Thoracic aorta (tissue), 2 donors: ENCODE results near the gene CERS3. TPM values are rescaled to one million over a fixed set of nuclear protein-coding genes. Genes with fewer than 3 reads are reported as not detected.

Experiments used
- ATAC-seq: fragments of 150-250 bp; one replicate; pipeline ENCODE4 v1.8.0; 2017; ENCODE audit warnings: low read depth; ENCODE audit not compliant: insufficient number of reproducible peaks, low FRiP score
- DNase-seq: peaks from one replicate; pipeline ENCODE4 v3.0.0-alpha.2; 2020; ENCODE audit warnings: low spot score
- H3K27ac ChIP-seq, 2 donors: fragments of 200-600 bp; sonication (generic); 1 replicate in 1 of 2; 2 replicates in 1 of 2; pipeline ENCODE4 v1.5.1; 2016; ENCODE audit warnings: mild to moderate bottlenecking in 2 of 2, moderate library complexity in 2 of 2
- H3K27me3 ChIP-seq: fragments of 200-600 bp; sonication (generic); replicated peaks from 2 replicates; pipeline ENCODE4 v1.6.0; 2016; ENCODE audit warnings: mild to moderate bottlenecking; ENCODE audit not compliant: insufficient read depth
- H3K36me3 ChIP-seq: fragments of 200-600 bp; sonication (generic); one replicate; pipeline ENCODE4 v1.5.1; 2016
- H3K4me1 ChIP-seq, 2 donors: fragments of 200-600 bp; sonication (generic); 1 replicate in 1 of 2; 2 replicates in 1 of 2; pipeline versions ENCODE4 v1.5.1 to v1.6.0; 2016; ENCODE audit warnings: low read depth in 2 of 2, mild to moderate bottlenecking in 1 of 2; ENCODE audit not compliant: control insufficient read depth in 1 of 2
- H3K4me3 ChIP-seq: fragments of 200-600 bp; sonication (generic); 2 replicates; pipeline ENCODE4 v1.5.1; 2016; ENCODE audit warnings: mild to moderate bottlenecking
- H3K9me3 ChIP-seq: fragments of 200-600 bp; sonication (generic); 2 replicates; pipeline ENCODE4 v1.5.1; 2016
- CTCF ChIP-seq: fragments of 200-600 bp; sonication (generic); IDR thresholded peaks from one replicate; pipeline ENCODE4 v1.5.1; 2019; ENCODE audit warnings: antibody characterized with exemption
- total RNA-seq, 2 donors: library from RNA; depleted of rRNA; stranded (reverse); fragments of >200 nt; gene quantifications; one replicate each; pipeline versions ENCODE4 v1.1.0 to v1.2.3, GENCODE V29; 2016

Gene CERS3
- total RNA-seq, 2 donors from 2014 or later, result not detected

DNA sequence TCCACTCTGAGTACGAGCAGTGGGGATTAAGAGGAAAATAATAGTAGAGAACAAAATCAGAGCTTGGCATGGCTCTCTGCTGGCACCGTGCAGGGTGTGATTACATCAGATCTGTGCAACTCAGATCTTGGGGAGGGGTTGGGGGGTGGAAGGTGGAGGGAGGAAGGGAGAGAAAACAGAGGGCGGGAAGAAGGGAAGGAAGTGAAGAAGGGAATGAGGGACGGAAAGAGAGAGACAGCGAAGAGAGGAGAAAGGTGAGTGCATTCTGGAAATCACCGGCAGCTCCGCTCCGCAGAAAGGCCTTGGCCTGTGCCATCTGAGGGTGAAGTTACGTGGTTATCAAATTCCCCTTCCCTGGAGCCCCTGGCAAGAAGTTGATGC lies 156.0 kb downstream of the CERS3 start:
- H3K36me3 ChIP-seq, result no peaks in the 10 kb centered on the region
- H3K27me3 ChIP-seq, result no peaks in the 10 kb centered on the region
- no peak for TF ChIP-seq CTCF
- DNase-seq (no peak), ATAC-seq (no peak)
- H3K4me3 ChIP-seq, result peak overlapping the region; percentile 82
- H3K9me3 ChIP-seq, result peaks cover 9% of the 10 kb centered on the region
- no peaks in the 10 kb centered on the region for H3K4me1 ChIP-seq
- H3K27ac ChIP-seq, result peak overlapping the region; percentile 30 to 36

DNA sequence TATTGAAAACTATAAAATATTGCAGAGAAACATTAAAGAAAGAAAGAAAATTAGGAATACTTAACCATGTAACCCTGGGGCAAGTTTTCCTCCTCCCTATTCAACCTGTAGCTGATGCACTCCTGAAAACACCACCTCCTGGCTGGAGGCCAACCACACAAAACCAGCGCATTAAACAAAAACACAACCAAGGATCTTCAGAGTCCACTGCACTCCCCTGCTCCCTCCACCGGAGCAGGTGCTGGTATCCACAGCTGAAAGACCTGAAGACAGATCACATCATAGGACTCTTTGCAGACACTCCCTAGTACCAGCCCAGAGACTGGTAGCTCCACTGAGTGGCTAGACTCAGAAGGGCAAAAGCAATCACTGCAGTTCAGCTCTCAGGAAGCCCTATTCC lies 173.4 kb downstream of the CERS3 start:
- Histone ChIP-seq H3K27me3 (no peaks in the 10 kb centered on the region), H3K4me1 (peaks cover 0 to 4% of the 10 kb centered on the region in 2 donors), H3K27ac (no peak overlapping the region), H3K9me3 (no peaks in the 10 kb centered on the region), H3K36me3 (no peaks in the 10 kb centered on the region), H3K4me3 (no peak overlapping the region)
- ATAC-seq (no peak), DNase-seq (no peak)
- no peak for TF ChIP-seq CTCF

DNA sequence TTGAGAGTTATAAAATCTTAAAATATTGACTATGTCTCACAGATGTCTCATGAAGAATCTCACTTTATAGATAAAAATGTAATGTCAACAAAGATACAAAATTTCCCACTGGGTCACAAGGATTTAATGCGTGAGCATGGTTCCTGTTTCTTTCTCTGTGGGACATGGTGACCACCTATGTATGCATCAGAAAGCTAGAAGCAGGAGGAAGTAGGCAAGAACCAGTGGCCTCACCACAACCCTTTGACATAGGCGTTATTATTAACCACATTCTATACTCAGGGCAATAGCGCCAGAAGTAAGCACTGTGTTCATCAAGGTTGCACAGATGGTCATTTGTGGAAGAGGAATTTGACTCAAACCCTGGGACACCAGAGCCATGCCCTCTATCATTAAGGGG lies 175.3 kb downstream of the CERS3 start:
- no peak for TF ChIP-seq CTCF
- H3K4me3 ChIP-seq, result no peak overlapping the region
- ATAC-seq, result no peak
- no peaks in the 10 kb centered on the region for H3K27me3 ChIP-seq
- H3K4me1 ChIP-seq, result peaks cover 0 to 10% of the 10 kb centered on the region in 2 donors
- DNase-seq, result no peak
- H3K36me3 ChIP-seq, result no peaks in the 10 kb centered on the region
- H3K9me3 ChIP-seq, result no peaks in the 10 kb centered on the region
- no peak overlapping the region for H3K27ac ChIP-seq

DNA sequence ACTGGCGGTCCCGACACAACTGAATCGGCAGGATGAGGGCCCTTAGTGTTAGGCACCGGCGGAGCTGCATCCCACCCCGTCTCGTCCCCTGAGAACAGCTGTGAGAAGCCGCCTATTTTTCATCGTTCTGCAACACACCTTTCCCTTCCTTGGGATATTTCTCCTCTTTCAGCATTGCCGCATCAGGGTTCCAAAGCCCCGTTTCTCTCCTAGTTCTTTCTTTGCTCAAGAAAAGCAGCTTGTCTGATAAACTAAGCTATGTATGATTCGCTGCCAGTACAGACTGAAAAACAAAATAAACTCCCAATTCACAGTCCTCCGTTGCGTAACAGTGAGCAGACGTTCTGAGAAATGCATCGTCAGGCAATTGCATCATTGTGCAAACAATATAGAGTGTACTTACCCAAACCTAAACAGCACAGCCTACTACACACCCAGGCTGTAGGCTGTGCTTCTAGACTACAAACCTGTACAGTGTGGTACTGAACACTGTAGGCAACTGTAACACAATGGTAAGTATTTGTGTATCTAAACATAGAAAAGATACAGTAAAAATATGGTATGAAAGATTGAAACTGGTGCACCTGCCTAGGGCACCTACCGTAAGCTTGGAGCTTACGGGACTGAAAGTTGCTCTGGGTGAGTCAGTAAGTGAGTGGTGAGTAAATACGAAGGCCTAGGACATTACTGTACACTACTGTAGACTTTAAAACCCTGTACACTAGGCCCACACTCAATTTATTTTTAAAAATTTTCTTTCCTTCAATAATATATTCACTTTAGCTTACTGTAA lies 178.1 kb downstream of the CERS3 start:
- peak overlapping the region; percentile 93 to 100 for H3K27ac ChIP-seq
- H3K36me3 ChIP-seq, result no peaks in the 10 kb centered on the region
- peak; percentile 52 for ATAC-seq
- no peaks in the 10 kb centered on the region for H3K9me3 ChIP-seq
- TF ChIP-seq CTCF, result no peak
- peak overlapping the region; percentile 79 for H3K4me3 ChIP-seq
- no peak for DNase-seq
- H3K27me3 ChIP-seq, result no peaks in the 10 kb centered on the region
- peaks cover 0 to 10% of the 10 kb centered on the region in 2 donors for H3K4me1 ChIP-seq

Other genes starting within 250 kb of the CERS3 start
- gene ADAMTS17, start 187.0 kb downstream of the CERS3 start, total RNA-seq, result 1 to 10 TPM; 2.8 to 8.1 TPM
- gene LINS1, start 73.2 kb upstream of the CERS3 start, total RNA-seq, result 10 to 100 TPM in 1 of 2 donors, 1 to 10 TPM in 1; 5.4 to 29.3 TPM
- gene ASB7, start 73.6 kb upstream of the CERS3 start, total RNA-seq, result 10 to 100 TPM in 1 of 2 donors, 1 to 10 TPM in 1; 6.0 to 12.8 TPM